Measurements from ENCODE around the gene BICC1. TPM values are rescaled to one million over a fixed set of nuclear protein-coding genes. Genes with fewer than 3 reads are reported as not detected.

The BICC1 gene
- total and polyA plus RNA-seq, 4 donors = 5.9 to 54.2 (median 22.2) TPM

DNA sequence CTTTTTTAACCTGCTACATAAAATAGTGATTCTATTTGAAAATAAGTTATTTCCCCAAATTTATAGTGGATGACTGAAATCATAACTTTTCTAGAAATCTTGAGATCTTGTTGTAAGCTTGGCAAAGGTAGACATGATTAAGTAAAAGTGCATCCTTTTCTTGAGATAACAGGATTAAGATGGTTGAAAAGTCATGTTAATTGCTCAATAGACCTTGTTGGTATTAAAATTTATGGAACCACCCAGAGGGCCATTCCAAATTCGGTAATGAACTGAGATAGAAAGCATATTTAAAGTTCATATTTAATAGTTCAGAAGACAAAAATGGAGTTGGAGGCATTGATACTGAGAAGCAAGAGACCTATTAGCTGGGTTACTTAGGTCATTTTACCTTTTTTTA lies 139.1 kb downstream of the BICC1 start:
- no peak for DNase-seq (ENCODE audit: low read depth in 4 of 6, low spot score in 6 of 6)
- Histone ChIP-seq H3K4me3 (ENCODE audit: low read depth, low read length) (no peak overlapping the region), H3K27me3 (ENCODE audit: control insufficient read depth, insufficient read depth, low read length) (no peaks in the 10 kb centered on the region), H3K9me3 (ENCODE audit: control insufficient read depth, insufficient read depth, low read length) (no peaks in the 10 kb centered on the region), H3K4me1 (ENCODE audit: control insufficient read depth, insufficient read depth, low read length) (no peaks in the 10 kb centered on the region), H3K27ac (ENCODE audit: low read depth, low read length) (no peak overlapping the region), H3K36me3 (ENCODE audit: control insufficient read depth, insufficient read depth, low read length) (no peaks in the 10 kb centered on the region)
- no CpG with 5 or more reads among the region's 1 CpG for WGBS (ENCODE audit: insufficient coverage)

DNA sequence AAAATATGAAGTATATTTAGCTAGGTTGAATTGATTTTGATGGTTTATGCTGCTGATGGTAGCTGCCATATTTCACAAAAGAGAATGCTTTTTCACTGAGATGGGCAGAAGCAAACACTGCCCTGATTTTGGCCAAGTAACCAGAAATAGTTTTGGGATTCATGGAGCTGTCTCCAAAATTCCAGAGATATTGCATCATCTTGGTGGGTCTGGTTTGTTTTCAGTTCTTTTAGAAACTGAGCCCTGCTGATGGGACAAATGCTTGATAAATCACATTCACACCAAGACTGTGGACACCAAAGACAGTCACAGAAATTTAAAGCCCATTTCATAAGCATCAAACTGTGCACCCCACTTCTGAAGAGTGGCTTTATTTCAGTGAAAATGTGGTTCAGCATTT lies 140.5 kb downstream of the BICC1 start:
- H3K27ac ChIP-seq (ENCODE audit: low read depth, low read length) = no peak overlapping the region
- no peak overlapping the region for H3K4me3 ChIP-seq (ENCODE audit: low read depth, low read length)
- no peaks in the 10 kb centered on the region for H3K9me3 ChIP-seq (ENCODE audit: control insufficient read depth, insufficient read depth, low read length)
- H3K27me3 ChIP-seq (ENCODE audit: control insufficient read depth, insufficient read depth, low read length) = no peaks in the 10 kb centered on the region
- no peak for DNase-seq (ENCODE audit: low read depth in 4 of 6, low spot score in 6 of 6)
- H3K4me1 ChIP-seq (ENCODE audit: control insufficient read depth, insufficient read depth, low read length) = no peaks in the 10 kb centered on the region
- no peaks in the 10 kb centered on the region for H3K36me3 ChIP-seq (ENCODE audit: control insufficient read depth, insufficient read depth, low read length)

DNA sequence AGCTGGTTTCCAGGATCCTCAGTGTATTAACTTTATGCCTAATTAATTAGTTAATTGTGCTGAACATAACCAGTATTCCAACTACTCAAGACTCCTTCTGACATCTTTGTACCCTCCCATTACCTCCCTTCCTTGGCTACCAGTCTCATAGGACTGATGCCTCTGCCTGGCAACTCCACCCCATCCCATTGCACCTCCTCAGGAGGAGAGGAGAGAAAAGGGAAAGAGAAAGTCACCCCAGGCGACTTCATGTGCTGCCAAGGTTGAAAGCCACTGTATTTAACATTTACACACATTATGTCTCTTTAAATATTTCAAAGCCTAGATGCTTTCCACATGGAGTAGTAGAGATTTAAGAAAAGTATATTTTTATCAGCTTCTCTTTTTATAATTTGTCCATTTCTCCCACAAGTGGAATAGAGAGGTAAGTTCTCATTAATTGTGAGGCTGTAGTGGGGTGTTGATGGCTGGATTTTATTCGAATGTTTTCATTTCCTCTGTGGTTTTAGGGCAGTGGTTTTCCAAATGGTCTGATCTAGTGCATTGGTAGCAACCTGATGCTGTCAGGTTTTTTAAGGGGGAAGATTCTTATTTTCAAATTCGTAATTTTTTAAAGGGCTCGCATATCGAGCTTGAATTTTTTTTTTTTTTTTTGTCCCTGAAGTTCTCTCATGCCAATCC lies 148.0 kb downstream of the BICC1 start:
- Histone ChIP-seq H3K27ac (ENCODE audit: low read depth, low read length) (no peak overlapping the region), H3K27me3 (ENCODE audit: control insufficient read depth, insufficient read depth, low read length) (no peaks in the 10 kb centered on the region), H3K36me3 (ENCODE audit: control insufficient read depth, insufficient read depth, low read length) (no peaks in the 10 kb centered on the region), H3K9me3 (ENCODE audit: control insufficient read depth, insufficient read depth, low read length) (peaks cover 5% of the 10 kb centered on the region), H3K4me3 (ENCODE audit: low read depth, low read length) (no peak overlapping the region), H3K4me1 (ENCODE audit: control insufficient read depth, insufficient read depth, low read length) (no peaks in the 10 kb centered on the region)
- 91% methylated on average over 1 of the region's 5 CpGs for WGBS (ENCODE audit: insufficient coverage)
- DNase-seq (ENCODE audit: low read depth in 4 of 6, low spot score in 6 of 6) = no peak

DNA sequence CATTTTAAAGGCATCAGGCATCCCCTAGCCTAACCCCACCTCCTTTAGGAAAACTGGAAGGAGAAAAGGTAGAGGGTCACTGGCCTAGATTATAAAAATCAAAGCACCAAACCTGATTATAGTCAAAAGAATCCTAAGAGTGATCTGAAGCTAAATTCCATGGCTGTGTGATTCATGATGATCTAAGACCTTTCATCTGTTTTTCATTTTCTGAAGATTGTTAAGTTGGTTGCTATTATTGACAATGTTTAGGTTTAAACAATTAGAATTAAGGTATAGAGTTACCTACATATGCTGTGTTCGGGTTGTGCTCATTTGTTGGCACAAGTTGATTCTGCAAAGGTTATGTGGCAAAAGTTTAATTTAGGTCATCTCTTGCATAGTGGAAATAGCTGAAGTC lies 148.7 kb downstream of the BICC1 start:
- Histone ChIP-seq H3K36me3 (ENCODE audit: control insufficient read depth, insufficient read depth, low read length) (no peaks in the 10 kb centered on the region), H3K4me3 (ENCODE audit: low read depth, low read length) (no peak overlapping the region), H3K9me3 (ENCODE audit: control insufficient read depth, insufficient read depth, low read length) (peaks cover 5% of the 10 kb centered on the region), H3K27ac (ENCODE audit: low read depth, low read length) (no peak overlapping the region), H3K4me1 (ENCODE audit: control insufficient read depth, insufficient read depth, low read length) (no peaks in the 10 kb centered on the region), H3K27me3 (ENCODE audit: control insufficient read depth, insufficient read depth, low read length) (no peaks in the 10 kb centered on the region)
- DNase-seq (ENCODE audit: low read depth in 4 of 6, low spot score in 6 of 6) = no peak
- WGBS (ENCODE audit: insufficient coverage) = no CpG with 5 or more reads among the region's 1 CpG

DNA sequence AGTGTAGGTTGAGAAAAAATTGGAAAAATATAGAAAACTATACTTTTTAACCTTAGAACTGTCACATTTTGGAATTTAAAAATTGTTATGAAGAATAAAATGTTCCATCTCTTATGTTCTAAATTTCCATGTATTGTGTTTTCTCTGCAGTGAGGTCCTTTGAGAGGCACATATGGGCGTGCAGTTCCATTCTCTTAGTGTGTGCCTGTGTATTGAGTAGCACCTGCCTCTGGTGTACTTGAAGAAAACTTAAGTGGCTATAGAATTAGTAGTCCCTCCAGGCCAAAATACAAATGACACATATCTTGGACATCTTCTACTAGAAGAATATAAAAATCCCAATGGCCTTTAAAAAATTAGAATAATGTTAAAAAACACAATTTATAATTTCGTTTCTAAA lies 149.2 kb downstream of the BICC1 start:
- 0% methylated on average over 1 of the region's 2 CpGs for WGBS (ENCODE audit: insufficient coverage)
- H3K27me3 ChIP-seq (ENCODE audit: control insufficient read depth, insufficient read depth, low read length) = no peaks in the 10 kb centered on the region
- no peak for DNase-seq (ENCODE audit: low read depth in 4 of 6, low spot score in 6 of 6)
- H3K9me3 ChIP-seq (ENCODE audit: control insufficient read depth, insufficient read depth, low read length) = peaks cover 5% of the 10 kb centered on the region
- H3K27ac ChIP-seq (ENCODE audit: low read depth, low read length) = no peak overlapping the region
- no peaks in the 10 kb centered on the region for H3K36me3 ChIP-seq (ENCODE audit: control insufficient read depth, insufficient read depth, low read length)
- H3K4me3 ChIP-seq (ENCODE audit: low read depth, low read length) = no peak overlapping the region
- H3K4me1 ChIP-seq (ENCODE audit: control insufficient read depth, insufficient read depth, low read length) = no peaks in the 10 kb centered on the region

DNA sequence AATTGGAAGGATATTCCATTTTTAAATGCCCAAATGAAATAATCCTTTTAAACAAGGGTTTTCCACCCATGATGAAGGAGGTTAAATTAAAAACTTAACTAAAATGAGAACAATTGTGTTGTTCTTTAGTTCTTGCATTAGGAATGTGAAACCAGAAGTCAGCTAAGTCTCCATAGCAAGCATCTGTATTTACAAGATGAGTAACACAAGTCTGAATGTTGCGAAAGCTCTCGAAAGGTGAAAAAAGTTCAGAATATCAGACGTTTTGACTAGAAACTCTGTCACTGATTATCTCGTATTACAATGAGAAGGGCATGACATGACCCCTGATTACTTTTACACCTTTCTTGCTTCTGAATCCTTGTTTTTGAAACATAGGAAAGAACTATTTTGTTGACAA lies 149.6 kb downstream of the BICC1 start:
- WGBS (ENCODE audit: insufficient coverage) = 95% methylated on average over 3 of the region's 4 CpGs

GRCh38 chr10:58665361-58665760 lies 152.7 kb downstream of the BICC1 start:
- WGBS (ENCODE audit: insufficient coverage) = no CpG with 5 or more reads among the region's 3 CpGs

More for the DNA sequence above, 149.6 kb downstream of the BICC1 start:
- no peaks in the 10 kb centered on the region for H3K27me3 ChIP-seq (ENCODE audit: control insufficient read depth, insufficient read depth, low read length)
- no peak for DNase-seq (ENCODE audit: low read depth in 4 of 6, low spot score in 6 of 6)
- no peak overlapping the region for H3K4me3 ChIP-seq (ENCODE audit: low read depth, low read length)
- H3K27ac ChIP-seq (ENCODE audit: low read depth, low read length) = no peak overlapping the region
- no peaks in the 10 kb centered on the region for H3K4me1 ChIP-seq (ENCODE audit: control insufficient read depth, insufficient read depth, low read length)
- no peaks in the 10 kb centered on the region for H3K36me3 ChIP-seq (ENCODE audit: control insufficient read depth, insufficient read depth, low read length)
- peaks cover 5% of the 10 kb centered on the region for H3K9me3 ChIP-seq (ENCODE audit: control insufficient read depth, insufficient read depth, low read length)

GRCh38 chr10:58666024-58666423 lies 153.4 kb downstream of the BICC1 start:
- no peak for DNase-seq (ENCODE audit: low read depth in 4 of 6, low spot score in 6 of 6)
- 86% methylated on average over 1 of the region's 3 CpGs for WGBS (ENCODE audit: insufficient coverage)
- Histone ChIP-seq H3K27ac (ENCODE audit: low read depth, low read length) (peak overlapping the region; percentile 16), H3K27me3 (ENCODE audit: control insufficient read depth, insufficient read depth, low read length) (no peaks in the 10 kb centered on the region), H3K36me3 (ENCODE audit: control insufficient read depth, insufficient read depth, low read length) (no peaks in the 10 kb centered on the region), H3K4me1 (ENCODE audit: control insufficient read depth, insufficient read depth, low read length) (no peaks in the 10 kb centered on the region), H3K9me3 (ENCODE audit: control insufficient read depth, insufficient read depth, low read length) (peaks cover 5% of the 10 kb centered on the region), H3K4me3 (ENCODE audit: low read depth, low read length) (no peak overlapping the region)

More at GRCh38 chr10:58665361-58665760, 152.7 kb downstream of the BICC1 start:
- Histone ChIP-seq H3K9me3 (ENCODE audit: control insufficient read depth, insufficient read depth, low read length) (peaks cover 5% of the 10 kb centered on the region), H3K27me3 (ENCODE audit: control insufficient read depth, insufficient read depth, low read length) (no peaks in the 10 kb centered on the region), H3K4me1 (ENCODE audit: control insufficient read depth, insufficient read depth, low read length) (no peaks in the 10 kb centered on the region), H3K4me3 (ENCODE audit: low read depth, low read length) (no peak overlapping the region), H3K27ac (ENCODE audit: low read depth, low read length) (peak overlapping the region; percentile 16), H3K36me3 (ENCODE audit: control insufficient read depth, insufficient read depth, low read length) (no peaks in the 10 kb centered on the region)
- DNase-seq (ENCODE audit: low read depth in 4 of 6, low spot score in 6 of 6) = no peak

DNA sequence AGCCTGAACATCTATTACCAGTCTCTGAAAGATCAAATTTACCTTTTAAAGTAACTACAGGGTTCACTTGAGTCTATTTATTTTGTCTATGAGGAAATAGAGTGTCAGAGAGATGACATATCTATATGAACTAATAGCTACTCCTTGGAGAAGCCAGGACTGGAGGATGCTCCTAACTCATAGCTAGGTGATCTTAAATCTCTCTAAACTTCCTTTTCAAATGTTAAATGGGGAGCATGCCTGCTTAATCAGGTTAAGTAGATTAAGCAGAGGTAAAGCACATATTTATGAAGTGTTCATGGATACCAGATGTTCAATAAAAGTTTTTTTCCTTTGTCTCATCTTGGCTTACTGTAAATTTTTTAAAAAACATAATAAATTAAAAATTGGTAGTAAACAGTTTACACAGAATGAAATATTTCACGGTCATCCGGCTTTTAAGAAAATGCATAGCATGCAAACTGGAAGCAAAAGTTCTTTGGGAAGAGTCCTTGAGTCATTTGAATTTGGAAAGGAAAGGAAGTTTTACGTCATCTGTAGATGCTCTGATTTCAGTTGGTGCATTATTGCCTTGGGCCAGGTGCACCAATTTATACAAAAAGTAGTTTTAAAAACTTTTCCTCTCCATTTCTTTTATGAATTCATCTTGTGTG lies 155.1 kb downstream of the BICC1 start:
- Histone ChIP-seq H3K4me1 (ENCODE audit: control insufficient read depth, insufficient read depth, low read length) (no peaks in the 10 kb centered on the region), H3K9me3 (ENCODE audit: control insufficient read depth, insufficient read depth, low read length) (peaks cover 5% of the 10 kb centered on the region), H3K4me3 (ENCODE audit: low read depth, low read length) (no peak overlapping the region), H3K27me3 (ENCODE audit: control insufficient read depth, insufficient read depth, low read length) (no peaks in the 10 kb centered on the region), H3K36me3 (ENCODE audit: control insufficient read depth, insufficient read depth, low read length) (no peaks in the 10 kb centered on the region), H3K27ac (ENCODE audit: low read depth, low read length) (peak overlapping the region; percentile 40)
- WGBS (ENCODE audit: insufficient coverage) = 83% methylated on average over 2 of the region's 3 CpGs
- DNase-seq (ENCODE audit: low read depth in 4 of 6, low spot score in 6 of 6) = no peak

- Histone ChIP-seq H3K4me1 (ENCODE audit: control insufficient read depth, insufficient read depth, low read length) (no peaks in the 10 kb centered on the region), H3K9me3 (ENCODE audit: control insufficient read depth, insufficient read depth, low read length) (peaks cover 1% of the 10 kb centered on the region), H3K27me3 (ENCODE audit: control insufficient read depth, insufficient read depth, low read length) (no peaks in the 10 kb centered on the region), H3K4me3 (ENCODE audit: low read depth, low read length) (no peak overlapping the region), H3K27ac (ENCODE audit: low read depth, low read length) (no peak overlapping the region), H3K36me3 (ENCODE audit: control insufficient read depth, insufficient read depth, low read length) (no peaks in the 10 kb centered on the region)
- DNase-seq (ENCODE audit: low read depth in 4 of 6, low spot score in 6 of 6) = peak in 2 of 6 donors; percentile 17 to 29
Measured at GRCh38 chr10:58672845-58673244, 160.2 kb downstream of the BICC1 start.

All from spinal cord (tissue), 10 donors.